CD14-positive monocyte (primary cell): ENCODE measurements around the gene MIPEP. TPM values are rescaled to one million over a fixed set of nuclear protein-coding genes. Genes with fewer than 3 reads are reported as not detected.

ENCODE experiments used
- DNase-seq, 3 donors: peaks; one replicate each; pipeline ENCODE4 v3.0.0-alpha.2; 2011 to 2022
- H2AFZ ChIP-seq: 2 replicates; pipeline ENCODE4 v1.6.0; 2012; ENCODE audit warnings: mild to moderate bottlenecking, low read depth, low read length, inconsistent platforms; ENCODE audit not compliant: insufficient read depth, poor library complexity, severe bottlenecking
- H3K27ac ChIP-seq, 2 donors: 1 replicate in 1 of 2; 2 replicates in 1 of 2; pipeline ENCODE4 v1.5.1; 2012 to 2013; ENCODE audit warnings: low read length in 2 of 2, control low read depth in 1 of 2, inconsistent platforms in 1 of 2, low read depth in 1 of 2, mild to moderate bottlenecking in 1 of 2
- H3K27me3 ChIP-seq, 2 donors: one replicate each; pipeline versions ENCODE4 v1.6.0 to v1.6.1; 2011 to 2013; ENCODE audit warnings: low read length in 2 of 2; ENCODE audit not compliant: control insufficient read depth in 2 of 2, insufficient read depth in 2 of 2
- H3K36me3 ChIP-seq, 2 donors: replicated peaks in 1 of 2; 1 replicate in 1 of 2; 2 replicates in 1 of 2; pipeline versions ENCODE4 v1.5.1 to v1.6.1; 2012 to 2013; ENCODE audit warnings: low read length in 2 of 2, control low read depth in 1 of 2, inconsistent platforms in 1 of 2, mild to moderate bottlenecking in 1 of 2; ENCODE audit not compliant: insufficient read depth in 2 of 2, control insufficient read depth in 1 of 2
- H3K4me1 ChIP-seq, 2 donors: 1 replicate in 1 of 2; 2 replicates in 1 of 2; pipeline versions ENCODE4 v1.5.1 to v1.6.1; 2012 to 2013; ENCODE audit warnings: low read length in 2 of 2, control low read depth in 1 of 2, inconsistent platforms in 1 of 2, mild to moderate bottlenecking in 1 of 2, moderate library complexity in 1 of 2; ENCODE audit not compliant: insufficient read depth in 2 of 2, control insufficient read depth in 1 of 2
- H3K4me2 ChIP-seq: replicated peaks from 2 replicates; pipeline ENCODE3; 2012; ENCODE audit warnings: low read length, moderate library complexity, mild to moderate bottlenecking; ENCODE audit not compliant: poor library complexity, severe bottlenecking; ENCODE audit errors: extremely low read depth
- H3K4me3 ChIP-seq, 3 experiments: fragments of 200-600 bp in 1 of 3; sonication (generic) in 1 of 3; replicated peaks in 1 of 3; 1 replicate in 2 of 3; 2 replicates in 1 of 3; pipeline ENCODE4 v1.5.1; 2011 to 2013; ENCODE audit warnings: low read length in 3 of 3, mild to moderate bottlenecking in 3 of 3, control low read depth in 2 of 3, low read depth in 2 of 3, inconsistent platforms in 1 of 3, moderate library complexity in 1 of 3
- H3K79me2 ChIP-seq: 2 replicates; pipeline ENCODE4 v1.6.0; 2012; ENCODE audit warnings: mild to moderate bottlenecking, control low read depth, inconsistent platforms, low read length, moderate library complexity; ENCODE audit not compliant: insufficient read depth
- H3K9ac ChIP-seq: 2 replicates; pipeline ENCODE4 v1.6.0; 2017; ENCODE audit warnings: low read length, mild to moderate bottlenecking; ENCODE audit not compliant: insufficient read depth, poor library complexity, severe bottlenecking
- H3K9me3 ChIP-seq, 2 donors: replicated peaks in 1 of 2; 1 replicate in 1 of 2; 2 replicates in 1 of 2; pipeline versions ENCODE4 v1.5.1 to v1.6.1; 2012 to 2013; ENCODE audit warnings: low read length in 2 of 2, control low read depth in 1 of 2; ENCODE audit not compliant: control insufficient read depth in 1 of 2, insufficient read depth in 1 of 2
- H4K20me1 ChIP-seq: 2 replicates; pipeline ENCODE4 v1.6.0; 2012; ENCODE audit warnings: mild to moderate bottlenecking, low read length, control low read depth, moderate library complexity; ENCODE audit not compliant: insufficient read depth
- H3K27ac Mint-ChIP-seq, 7 donors: one replicate each; pipeline ENCODE4 v1.8.0; 2020; ENCODE audit warnings: mild to moderate bottlenecking in 7 of 7, mixed read lengths in 7 of 7, moderate library complexity in 6 of 7, inconsistent platforms in 2 of 7
- H3K27me3 Mint-ChIP-seq, 3 donors: one replicate each; pipeline ENCODE4 v1.8.0; 2021 to 2022; ENCODE audit warnings: low read depth in 3 of 3, mild to moderate bottlenecking in 3 of 3, mixed read lengths in 3 of 3, moderate library complexity in 3 of 3, inconsistent platforms in 1 of 3
- H3K36me3 Mint-ChIP-seq, 2 donors: one replicate each; pipeline ENCODE4 v1.8.0; 2020; ENCODE audit warnings: mixed read lengths in 2 of 2, inconsistent platforms in 1 of 2, mild to moderate bottlenecking in 1 of 2
- H3K4me1 Mint-ChIP-seq: one replicate; pipeline ENCODE4 v1.8.0; 2020; ENCODE audit warnings: mild to moderate bottlenecking, mixed read lengths
- H3K4me3 Mint-ChIP-seq, 2 donors: one replicate each; pipeline ENCODE4 v1.8.0; 2020; ENCODE audit warnings: mild to moderate bottlenecking in 2 of 2, mixed read lengths in 2 of 2, moderate library complexity in 1 of 2
- H3K9me3 Mint-ChIP-seq, 7 donors: one replicate each; pipeline ENCODE4 v1.8.0; 2020 to 2022; ENCODE audit warnings: mixed read lengths in 7 of 7, mild to moderate bottlenecking in 6 of 7, moderate library complexity in 6 of 7, inconsistent platforms in 2 of 7
- WGBS: methylation state at CpG from one replicate; pipeline ENCODE4 v1.1.5; 2013; ENCODE audit warnings: missing lambda C conversion rate; ENCODE audit not compliant: insufficient coverage; 5-methylcytosine and 5-hydroxymethylcytosine counted together
- intact Hi-C, 2 donors: fragments of 100-400 bp; cut with micrococcal nuclease; formaldehyde crosslinking; loops; one replicate each; pipeline versions ENCODE4 v1.15.0 to v1.15.1; 2023
- polyA plus RNA-seq, 3 donors: library from polyadenylated mRNA; depleted of rRNA in 1 of 3; unstranded in 2 of 3; stranded (reverse) in 1 of 3; fragments of 300-500 nt in 2 of 3; fragments of >200 nt in 1 of 3; fragmentation: Illumina TruSeq in 2 of 3; gene quantifications; 1 replicate in 2 of 3; 2 replicates in 1 of 3; pipeline ENCODE4 v1.2.3, GENCODE V29; 2012 to 2021
- TF ChIP-seq, protein P1 (sequence below): fragments of 200-600 bp; IDR thresholded peaks from one replicate; pipeline ENCODE4 v1.8.0; 2022; ENCODE audit warnings: antibody characterized with exemption, mild to moderate bottlenecking

MIPEP gene
- polyA plus RNA-seq, 3 donors = 1.2 to 9.9 (median 7.7) TPM

DNA sequence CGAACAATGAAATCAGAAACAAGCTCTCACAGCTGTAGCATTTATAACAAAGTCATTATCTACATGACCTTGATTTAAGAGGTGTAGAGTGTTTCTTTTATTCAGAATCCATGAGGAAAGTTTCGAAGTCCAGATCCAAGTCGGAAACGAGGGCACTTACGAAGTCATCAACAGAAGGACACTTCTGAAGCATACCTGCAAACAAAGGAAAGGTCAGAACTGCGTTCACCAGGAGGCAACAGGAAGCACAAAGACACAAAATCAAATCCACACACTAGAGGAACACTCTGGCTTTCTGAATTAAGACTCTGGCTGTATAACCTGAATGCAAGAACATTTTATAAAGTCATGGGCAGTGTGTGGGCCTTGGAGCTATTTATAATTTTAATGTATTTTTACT, 158.9 kb downstream of the MIPEP start:
- Histone ChIP-seq H3K27me3 (no peaks in the 10 kb centered on the region), H2AFZ (no peak overlapping the region), H3K4me2 (no peak overlapping the region), H3K27ac (no peak overlapping the region), H3K36me3 (peaks cover 0 to 5% of the 10 kb centered on the region in 2 donors), H4K20me1 (no peaks in the 10 kb centered on the region), H3K4me3 (no peak overlapping the region), H3K79me2 (no peaks in the 10 kb centered on the region), H3K9me3 (no peaks in the 10 kb centered on the region), H3K9ac (no peak overlapping the region), H3K4me1 (no peaks in the 10 kb centered on the region)
- TF ChIP-seq, protein P1, sequence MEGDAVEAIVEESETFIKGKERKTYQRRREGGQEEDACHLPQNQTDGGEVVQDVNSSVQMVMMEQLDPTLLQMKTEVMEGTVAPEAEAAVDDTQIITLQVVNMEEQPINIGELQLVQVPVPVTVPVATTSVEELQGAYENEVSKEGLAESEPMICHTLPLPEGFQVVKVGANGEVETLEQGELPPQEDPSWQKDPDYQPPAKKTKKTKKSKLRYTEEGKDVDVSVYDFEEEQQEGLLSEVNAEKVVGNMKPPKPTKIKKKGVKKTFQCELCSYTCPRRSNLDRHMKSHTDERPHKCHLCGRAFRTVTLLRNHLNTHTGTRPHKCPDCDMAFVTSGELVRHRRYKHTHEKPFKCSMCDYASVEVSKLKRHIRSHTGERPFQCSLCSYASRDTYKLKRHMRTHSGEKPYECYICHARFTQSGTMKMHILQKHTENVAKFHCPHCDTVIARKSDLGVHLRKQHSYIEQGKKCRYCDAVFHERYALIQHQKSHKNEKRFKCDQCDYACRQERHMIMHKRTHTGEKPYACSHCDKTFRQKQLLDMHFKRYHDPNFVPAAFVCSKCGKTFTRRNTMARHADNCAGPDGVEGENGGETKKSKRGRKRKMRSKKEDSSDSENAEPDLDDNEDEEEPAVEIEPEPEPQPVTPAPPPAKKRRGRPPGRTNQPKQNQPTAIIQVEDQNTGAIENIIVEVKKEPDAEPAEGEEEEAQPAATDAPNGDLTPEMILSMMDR = no peak
- Mint-ChIP-seq H3K27me3 (peaks cover 0 to 4% (median 0%) of the 10 kb centered on the region in 3 donors), H3K4me3 (no peak overlapping the region), H3K9me3 (peaks cover 0 to 2% (median 0%) of the 10 kb centered on the region in 7 donors), H3K36me3 (peaks cover 5 to 7% of the 10 kb centered on the region in 2 donors), H3K4me1 (no peaks in the 10 kb centered on the region), H3K27ac (no peak overlapping the region)
- intact Hi-C loops = no loop called here
- no peak for DNase-seq
- 88% methylated on average over 2 of the region's 6 CpGs for WGBS

DNA sequence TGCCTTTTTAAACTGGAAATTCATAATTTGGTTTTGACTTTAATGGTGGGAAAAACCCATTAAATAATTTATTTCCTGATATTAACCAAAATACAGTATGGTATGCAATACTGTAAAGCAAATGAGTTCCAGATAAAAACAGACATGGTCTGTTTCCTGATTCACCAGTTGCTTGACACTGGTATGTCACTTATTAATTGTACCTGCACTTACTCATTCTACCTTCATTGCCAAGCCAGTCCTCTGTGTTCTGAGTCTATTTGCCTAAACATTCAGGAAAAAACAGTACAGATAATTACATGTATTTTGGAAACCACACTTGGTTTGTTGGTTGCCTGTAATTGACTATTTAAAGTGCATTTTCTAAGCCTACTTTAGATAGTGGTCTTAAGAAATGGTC, 159.7 kb downstream of the MIPEP start:
- Histone ChIP-seq H3K79me2 (no peaks in the 10 kb centered on the region), H3K27me3 (no peaks in the 10 kb centered on the region), H3K4me2 (no peak overlapping the region), H3K9me3 (no peaks in the 10 kb centered on the region), H3K27ac (no peak overlapping the region), H3K4me3 (no peak overlapping the region), H4K20me1 (no peaks in the 10 kb centered on the region), H2AFZ (no peak overlapping the region), H3K4me1 (no peaks in the 10 kb centered on the region), H3K9ac (no peak overlapping the region), H3K36me3 (peaks cover 0 to 5% of the 10 kb centered on the region in 2 donors)
- Mint-ChIP-seq H3K27ac (no peak overlapping the region), H3K9me3 (peaks cover 0 to 2% (median 0%) of the 10 kb centered on the region in 7 donors), H3K4me1 (no peaks in the 10 kb centered on the region), H3K27me3 (peaks cover 0 to 4% (median 0%) of the 10 kb centered on the region in 3 donors), H3K4me3 (no peak overlapping the region), H3K36me3 (peaks cover 5 to 7% of the 10 kb centered on the region in 2 donors)
- TF ChIP-seq, protein P1 = no peak
- no peak for DNase-seq
- intact Hi-C loops = no loop called here
